ENCODE data around the gene LAMP5.

Gene LAMP5

GRCh38 chr20:9531581-9531980 lies 17.2 kb downstream of the LAMP5 start:
- Histone ChIP-seq H3K14ac (ENCODE audit: low read length in 2 of 2) (no peak overlapping the region), H3K36me3 (ENCODE audit: control insufficient read depth in 1 of 2, insufficient read depth in 2 of 2, low read depth in 1 of 2, low read length in 2 of 2) (no peaks in the 10 kb centered on the region), H3K4ac (ENCODE audit: low read depth in 1 of 2, low read length in 2 of 2) (no peak overlapping the region), H3K79me1 (replicated peaks; ENCODE audit: low read length, poor library complexity, severe bottlenecking) (no peaks in the 10 kb centered on the region), H3K4me1 (ENCODE audit: control insufficient read depth, insufficient read depth, low read depth, low read length) (no peaks in the 10 kb centered on the region), H3K9me3 (ENCODE audit: control insufficient read depth, low read length) (no peaks in the 10 kb centered on the region), H2AFZ (ENCODE audit: low read depth, low read length) (no peak overlapping the region), H2BK120ac (ENCODE audit: low read depth, low read length) (no peak overlapping the region), H4K91ac (ENCODE audit: low read length) (no peak overlapping the region), H3K27ac (ENCODE audit: low read length, poor library complexity, severe bottlenecking) (no peak overlapping the region), H2BK15ac (ENCODE audit: low read depth, poor library complexity, severe bottlenecking) (no peak overlapping the region), H4K8ac (ENCODE audit: low read length) (no peak overlapping the region), H3K23ac (ENCODE audit: low read length in 2 of 2) (no peak overlapping the region), H2BK5ac (ENCODE audit: low read depth, low read length, poor library complexity, severe bottlenecking) (no peak overlapping the region), H2AK5ac (ENCODE audit: low read length, severe bottlenecking) (no peak overlapping the region), H2BK12ac (ENCODE audit: low read length in 2 of 2) (no peak overlapping the region), H3K9ac (ENCODE audit: low read length) (no peak overlapping the region), H3K27me3 (ENCODE audit: control insufficient read depth in 1 of 2, insufficient read depth in 1 of 2, low read length in 2 of 2) (peaks cover 12 to 30% of the 10 kb centered on the region in 2 experiments), H3K18ac (ENCODE audit: low read depth in 1 of 2, low read length in 2 of 2) (no peak overlapping the region), H3K4me2 (ENCODE audit: low read length, poor library complexity, severe bottlenecking) (no peak overlapping the region), H3K4me3 (ENCODE audit: insufficient read depth in 1 of 2, low read depth in 1 of 2, low read length in 2 of 2) (no peak overlapping the region)
- WGBS, result 100% methylated on average over 1 of the region's 2 CpGs
- no peak for DNase-seq

- Histone ChIP-seq H3K14ac (ENCODE audit: low read length in 2 of 2) (peak overlapping the region in 1 of 2 experiments; percentile 7), H3K4me2 (ENCODE audit: low read length, poor library complexity, severe bottlenecking) (no peak overlapping the region), H3K4me3 (ENCODE audit: insufficient read depth in 1 of 2, low read depth in 1 of 2, low read length in 2 of 2) (no peak overlapping the region), H2BK5ac (ENCODE audit: low read depth, low read length, poor library complexity, severe bottlenecking) (no peak overlapping the region), H2BK120ac (ENCODE audit: low read depth, low read length) (no peak overlapping the region), H3K23ac (ENCODE audit: low read length in 2 of 2) (no peak overlapping the region), H3K9ac (ENCODE audit: low read length) (no peak overlapping the region), H2BK12ac (ENCODE audit: low read length in 2 of 2) (no peak overlapping the region), H3K36me3 (ENCODE audit: control insufficient read depth in 1 of 2, insufficient read depth in 2 of 2, low read depth in 1 of 2, low read length in 2 of 2) (no peaks in the 10 kb centered on the region), H3K18ac (ENCODE audit: low read depth in 1 of 2, low read length in 2 of 2) (no peak overlapping the region), H4K91ac (ENCODE audit: low read length) (no peak overlapping the region), H3K4ac (ENCODE audit: low read depth in 1 of 2, low read length in 2 of 2) (no peak overlapping the region), H2AFZ (ENCODE audit: low read depth, low read length) (no peak overlapping the region), H3K79me1 (replicated peaks; ENCODE audit: low read length, poor library complexity, severe bottlenecking) (no peaks in the 10 kb centered on the region), H2BK15ac (ENCODE audit: low read depth, poor library complexity, severe bottlenecking) (no peak overlapping the region), H3K9me3 (ENCODE audit: control insufficient read depth, low read length) (no peaks in the 10 kb centered on the region), H3K27me3 (ENCODE audit: control insufficient read depth in 1 of 2, insufficient read depth in 1 of 2, low read length in 2 of 2) (peaks cover 12 to 26% of the 10 kb centered on the region in 2 experiments), H4K8ac (ENCODE audit: low read length) (no peak overlapping the region), H2AK5ac (ENCODE audit: low read length, severe bottlenecking) (no peak overlapping the region), H3K4me1 (ENCODE audit: control insufficient read depth, insufficient read depth, low read depth, low read length) (no peaks in the 10 kb centered on the region), H3K27ac (ENCODE audit: low read length, poor library complexity, severe bottlenecking) (no peak overlapping the region)
- DNase-seq, result no peak
- WGBS, result 63% methylated on average over 3 of the region's 4 CpGs
Observed at GRCh38 chr20:9532069-9532838, 17.9 kb downstream of the LAMP5 start.

GRCh38 chr20:9534025-9534424 lies 19.6 kb downstream of the LAMP5 start:
- 76% methylated on average over 4 of the region's 5 CpGs for WGBS

GRCh38 chr20:9535449-9535848 lies 21.1 kb downstream of the LAMP5 start:
- H3K9me3 ChIP-seq (ENCODE audit: control insufficient read depth, low read length), result no peaks in the 10 kb centered on the region
- no peak overlapping the region for H2BK5ac ChIP-seq (ENCODE audit: low read depth, low read length, poor library complexity, severe bottlenecking)
- H4K8ac ChIP-seq (ENCODE audit: low read length), result no peak overlapping the region
- H3K4me1 ChIP-seq (ENCODE audit: control insufficient read depth, insufficient read depth, low read depth, low read length), result no peaks in the 10 kb centered on the region
- no peak overlapping the region for H3K14ac ChIP-seq (ENCODE audit: low read length in 2 of 2)
- H2BK12ac ChIP-seq (ENCODE audit: low read length in 2 of 2), result no peak overlapping the region
- H3K4me3 ChIP-seq (ENCODE audit: insufficient read depth in 1 of 2, low read depth in 1 of 2, low read length in 2 of 2), result no peak overlapping the region
- whole genome bisulfite sequencing, result 50% methylated on average over 1 of the region's 2 CpGs
- no peak overlapping the region for H3K27ac ChIP-seq (ENCODE audit: low read length, poor library complexity, severe bottlenecking)
- H3K23ac ChIP-seq (ENCODE audit: low read length in 2 of 2), result no peak overlapping the region
- H3K4ac ChIP-seq (ENCODE audit: low read depth in 1 of 2, low read length in 2 of 2), result no peak overlapping the region
- no peak overlapping the region for H4K91ac ChIP-seq (ENCODE audit: low read length)
- H3K9ac ChIP-seq (ENCODE audit: low read length), result no peak overlapping the region
- H3K36me3 ChIP-seq (ENCODE audit: control insufficient read depth in 1 of 2, insufficient read depth in 2 of 2, low read depth in 1 of 2, low read length in 2 of 2), result no peaks in the 10 kb centered on the region
- no peak overlapping the region for H3K18ac ChIP-seq (ENCODE audit: low read depth in 1 of 2, low read length in 2 of 2)
- no peak overlapping the region for H2AFZ ChIP-seq (ENCODE audit: low read depth, low read length)
- no peak overlapping the region for H2BK15ac ChIP-seq (ENCODE audit: low read depth, poor library complexity, severe bottlenecking)
- no peak overlapping the region for H2BK120ac ChIP-seq (ENCODE audit: low read depth, low read length)
- DNase-seq, result no peak
- no peak overlapping the region for H2AK5ac ChIP-seq (ENCODE audit: low read length, severe bottlenecking)
- no peak overlapping the region for H3K4me2 ChIP-seq (ENCODE audit: low read length, poor library complexity, severe bottlenecking)
- peaks cover 12 to 16% of the 10 kb centered on the region in 2 experiments for H3K27me3 ChIP-seq (ENCODE audit: control insufficient read depth in 1 of 2, insufficient read depth in 1 of 2, low read length in 2 of 2)
- H3K79me1 ChIP-seq (replicated peaks; ENCODE audit: low read length, poor library complexity, severe bottlenecking), result no peaks in the 10 kb centered on the region

More at GRCh38 chr20:9534025-9534424, 19.6 kb downstream of the LAMP5 start:
- no peak overlapping the region for H3K4me3 ChIP-seq (ENCODE audit: insufficient read depth in 1 of 2, low read depth in 1 of 2, low read length in 2 of 2)
- H3K4me2 ChIP-seq (ENCODE audit: low read length, poor library complexity, severe bottlenecking), result no peak overlapping the region
- H2AK5ac ChIP-seq (ENCODE audit: low read length, severe bottlenecking), result no peak overlapping the region
- H3K79me1 ChIP-seq (replicated peaks; ENCODE audit: low read length, poor library complexity, severe bottlenecking), result no peaks in the 10 kb centered on the region
- no peak overlapping the region for H2AFZ ChIP-seq (ENCODE audit: low read depth, low read length)
- no peak overlapping the region for H2BK12ac ChIP-seq (ENCODE audit: low read length in 2 of 2)
- no peak overlapping the region for H4K8ac ChIP-seq (ENCODE audit: low read length)
- no peak overlapping the region for H3K14ac ChIP-seq (ENCODE audit: low read length in 2 of 2)
- H3K27ac ChIP-seq (ENCODE audit: low read length, poor library complexity, severe bottlenecking), result no peak overlapping the region
- no peak overlapping the region for H3K18ac ChIP-seq (ENCODE audit: low read depth in 1 of 2, low read length in 2 of 2)
- H3K4me1 ChIP-seq (ENCODE audit: control insufficient read depth, insufficient read depth, low read depth, low read length), result no peaks in the 10 kb centered on the region
- no peak overlapping the region for H3K9ac ChIP-seq (ENCODE audit: low read length)
- DNase-seq, result no peak
- H2BK120ac ChIP-seq (ENCODE audit: low read depth, low read length), result no peak overlapping the region
- no peaks in the 10 kb centered on the region for H3K36me3 ChIP-seq (ENCODE audit: control insufficient read depth in 1 of 2, insufficient read depth in 2 of 2, low read depth in 1 of 2, low read length in 2 of 2)
- no peak overlapping the region for H3K4ac ChIP-seq (ENCODE audit: low read depth in 1 of 2, low read length in 2 of 2)
- no peaks in the 10 kb centered on the region for H3K9me3 ChIP-seq (ENCODE audit: control insufficient read depth, low read length)
- H4K91ac ChIP-seq (ENCODE audit: low read length), result no peak overlapping the region
- H2BK15ac ChIP-seq (ENCODE audit: low read depth, poor library complexity, severe bottlenecking), result no peak overlapping the region
- H2BK5ac ChIP-seq (ENCODE audit: low read depth, low read length, poor library complexity, severe bottlenecking), result no peak overlapping the region
- no peak overlapping the region for H3K23ac ChIP-seq (ENCODE audit: low read length in 2 of 2)
- peaks cover 12 to 25% of the 10 kb centered on the region in 2 experiments for H3K27me3 ChIP-seq (ENCODE audit: control insufficient read depth in 1 of 2, insufficient read depth in 1 of 2, low read length in 2 of 2)
